GM21515 (cell line): Measurements from ENCODE around the gene SLC24A3.

Source experiments
- ATAC-seq: cut with Tn5 transposase; IDR thresholded peaks from one replicate; pipeline ENCODE4 v1.9.1; 2021; ENCODE audit not compliant: unreplicated experiment

SLC24A3 gene

GRCh38 chr20:19380211-19380610 lies 167.8 kb downstream of the SLC24A3 start:
- ATAC-seq = no peak

GRCh38 chr20:19381947-19382346 lies 169.5 kb downstream of the SLC24A3 start:
- no peak for ATAC-seq

- no peak for ATAC-seq
Measured at GRCh38 chr20:19382386-19383340, 170.2 kb downstream of the SLC24A3 start.

GRCh38 chr20:19384940-19385339 lies 172.5 kb downstream of the SLC24A3 start:
- ATAC-seq = no peak

GRCh38 chr20:19387251-19387650 lies 174.8 kb downstream of the SLC24A3 start:
- no peak for ATAC-seq

- no peak for ATAC-seq
Measured at GRCh38 chr20:19392344-19393130, 180.1 kb downstream of the SLC24A3 start.

GRCh38 chr20:19396460-19397081 lies 184.1 kb downstream of the SLC24A3 start:
- ATAC-seq = no peak

- no peak for ATAC-seq
Measured at GRCh38 chr20:19397226-19397625, 184.8 kb downstream of the SLC24A3 start.

- ATAC-seq = no peak
Measured at GRCh38 chr20:19397666-19398065, 185.2 kb downstream of the SLC24A3 start.

- ATAC-seq = no peak
Measured at GRCh38 chr20:19401096-19401495, 188.7 kb downstream of the SLC24A3 start.

GRCh38 chr20:19403549-19403948 lies 191.1 kb downstream of the SLC24A3 start:
- no peak for ATAC-seq

- ATAC-seq = no peak
Measured at GRCh38 chr20:19404826-19405225, 192.4 kb downstream of the SLC24A3 start.

- no peak for ATAC-seq
Measured at GRCh38 chr20:19405958-19406357, 193.5 kb downstream of the SLC24A3 start.

- no peak for ATAC-seq
Measured at GRCh38 chr20:19406381-19406780, 193.9 kb downstream of the SLC24A3 start.

- ATAC-seq = no peak
Measured at GRCh38 chr20:19407196-19407595, 194.8 kb downstream of the SLC24A3 start.

GRCh38 chr20:19407736-19408135 lies 195.3 kb downstream of the SLC24A3 start:
- ATAC-seq = no peak

- no peak for ATAC-seq
Measured at GRCh38 chr20:19408971-19409370, 196.5 kb downstream of the SLC24A3 start.

- ATAC-seq = no peak
Measured at GRCh38 chr20:19411811-19412210, 199.4 kb downstream of the SLC24A3 start.

GRCh38 chr20:19412254-19412653 lies 199.8 kb downstream of the SLC24A3 start:
- no peak for ATAC-seq

- ATAC-seq = no peak
Measured at GRCh38 chr20:19414600-19414999, 202.2 kb downstream of the SLC24A3 start.

GRCh38 chr20:19415786-19416185 lies 203.3 kb downstream of the SLC24A3 start:
- ATAC-seq = no peak
